NCI-H1092 treated with DMSO at 0.1 percent for 48 hours (cell line): Measurements from ENCODE around the gene CEBPE.

Experiments used
- DNase-seq: peaks from one replicate; lab custom pipeline; 2025; lab: John Stamatoyannopoulos, UW

CEBPE gene

DNA sequence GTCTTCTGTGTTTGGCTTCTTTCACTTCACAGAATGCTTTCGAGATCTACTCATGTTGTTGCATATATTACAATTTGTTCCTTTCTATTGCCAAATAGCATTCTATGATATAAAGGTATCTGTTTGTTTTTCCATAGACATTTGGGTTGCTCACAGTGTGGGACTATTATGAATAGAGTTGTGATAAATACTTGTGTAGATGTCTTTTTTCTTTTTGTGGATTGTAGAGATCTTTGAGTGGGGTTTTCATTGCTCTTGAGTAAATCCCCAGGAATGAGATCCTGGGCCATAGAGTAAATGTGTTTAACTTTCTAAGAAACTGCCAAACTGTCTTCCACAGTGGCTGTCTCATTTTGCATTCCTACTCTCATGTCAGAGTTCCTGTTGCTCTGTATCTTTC is 24.9 kb upstream of the CEBPE start:
- no peak for DNase-seq

DNA sequence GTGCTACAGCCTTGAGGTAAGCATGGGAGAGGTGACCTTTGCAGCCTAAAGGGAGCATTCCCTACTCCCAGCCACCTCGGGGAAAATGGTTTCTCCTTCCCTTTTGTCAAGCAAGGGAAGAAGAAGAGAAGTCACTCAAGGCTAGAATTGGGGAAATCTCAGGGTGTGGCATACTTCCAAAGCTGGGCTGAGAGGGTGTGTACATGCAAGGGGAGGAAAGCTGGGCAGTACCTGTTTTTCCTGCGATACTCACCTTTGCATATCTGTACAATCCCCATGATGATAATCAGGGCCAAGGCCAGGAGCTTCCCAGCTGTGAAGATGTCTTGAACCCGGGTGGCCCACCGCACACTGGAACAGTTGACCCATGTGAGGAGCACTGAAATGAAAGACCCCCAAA is 23.8 kb upstream of the CEBPE start:
- no peak for DNase-seq

DNA sequence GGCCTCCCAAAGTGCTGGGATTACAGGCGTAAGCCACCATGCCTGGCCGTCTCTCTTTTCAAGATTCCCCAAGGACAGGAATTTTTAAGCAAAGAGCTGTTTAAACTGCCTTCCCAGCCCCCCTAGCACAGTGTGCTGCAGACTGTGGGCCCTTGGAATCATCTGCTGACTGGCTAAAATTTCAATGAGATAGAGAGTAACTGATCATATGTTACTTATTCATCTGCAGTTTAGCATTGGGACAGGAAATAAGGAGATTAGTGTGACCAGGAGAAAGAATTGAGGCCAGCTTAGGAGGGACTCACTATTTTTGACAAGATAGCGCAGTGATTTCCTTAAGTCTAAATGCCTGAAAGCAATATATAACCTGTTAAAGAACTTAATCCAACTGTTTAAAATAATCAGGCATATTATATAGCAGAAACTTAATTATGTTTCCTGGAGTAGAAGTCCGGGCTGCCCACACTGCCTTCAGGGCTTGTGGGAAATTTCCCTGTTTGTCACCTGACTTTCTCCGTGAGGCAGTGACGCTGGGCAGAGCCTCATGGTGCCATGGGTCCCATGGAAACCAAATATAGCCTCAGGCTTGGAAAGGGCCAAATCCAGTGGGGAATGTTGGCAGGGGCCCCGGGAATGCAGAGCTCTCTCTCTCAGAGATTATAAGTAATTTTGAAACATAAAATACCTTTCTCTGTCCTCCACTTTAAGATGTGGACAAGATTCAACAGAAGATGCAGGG is 22.8 kb upstream of the CEBPE start:
- no peak for DNase-seq

DNA sequence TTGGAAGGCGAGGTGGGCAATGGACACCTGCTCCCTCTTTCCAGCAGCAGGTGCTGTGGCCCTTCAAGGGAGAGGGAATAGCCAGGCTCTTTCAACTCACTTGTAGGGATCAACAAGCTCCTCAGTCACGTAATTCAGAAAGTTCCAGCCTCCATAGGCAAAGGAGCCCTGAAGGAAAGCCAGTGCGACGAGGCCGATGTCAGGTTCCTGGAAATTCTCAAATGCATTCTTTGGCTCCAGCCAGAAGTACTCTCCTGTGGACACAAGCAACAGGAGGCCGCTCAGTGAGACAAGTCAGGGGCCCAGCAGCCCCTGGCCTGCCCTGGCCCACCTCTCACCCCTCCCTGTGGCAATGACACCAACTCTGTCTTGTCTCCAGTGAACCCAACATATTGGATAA is 21.3 kb upstream of the CEBPE start:
- DNase-seq: no peak

DNA sequence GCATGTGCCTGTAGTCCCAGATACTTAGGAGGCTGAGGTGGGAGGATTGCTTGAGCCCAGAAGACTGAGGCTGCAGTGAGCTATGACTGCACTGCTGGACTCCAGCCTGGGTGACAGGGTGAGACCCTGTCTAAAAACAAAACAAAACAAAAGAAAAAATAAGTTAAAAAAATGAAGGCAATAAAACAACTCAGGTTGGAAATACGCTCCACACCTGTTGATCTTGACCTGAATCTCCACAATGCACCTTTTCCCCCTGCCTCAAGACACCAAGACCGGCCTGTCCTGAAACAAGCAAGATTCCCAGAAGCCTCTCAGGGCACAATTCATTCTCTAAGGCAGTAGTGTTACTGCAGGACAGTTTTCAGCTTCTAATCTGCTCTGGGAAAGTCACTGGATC is 20.8 kb upstream of the CEBPE start:
- DNase-seq: no peak

DNA sequence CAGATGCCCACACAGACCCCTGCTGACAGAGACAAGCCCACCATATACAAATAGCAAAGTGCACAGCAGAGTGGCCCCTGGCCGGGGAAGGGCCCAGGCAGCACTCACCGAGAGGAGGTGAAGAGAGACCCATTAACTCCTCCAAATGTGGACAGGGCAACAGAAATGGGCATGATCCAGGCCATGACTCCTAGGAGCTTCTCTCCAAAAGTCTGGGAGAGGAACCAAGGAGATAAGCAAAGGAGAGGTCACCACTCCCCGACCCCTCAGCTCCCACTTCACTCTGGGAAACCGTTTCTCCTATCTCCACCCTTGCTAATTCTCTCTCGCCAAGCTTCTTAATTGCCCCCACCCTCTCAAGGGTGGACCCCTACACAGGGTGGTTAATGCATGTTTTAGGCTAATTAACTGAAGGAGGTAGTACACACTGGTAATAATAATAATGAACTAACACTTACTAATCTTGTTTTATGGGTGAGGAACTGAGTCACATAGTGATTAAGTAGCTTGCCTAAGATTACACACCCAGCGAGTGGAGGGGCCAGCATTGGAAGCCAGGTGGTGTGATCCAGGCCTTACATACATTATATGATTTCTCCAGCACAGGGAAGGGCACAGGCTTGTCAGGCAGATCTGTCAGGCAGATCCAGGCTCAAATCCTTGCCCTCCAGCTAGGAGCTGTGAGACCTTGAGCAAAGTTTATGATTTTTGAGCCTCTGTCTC is 18.9 kb upstream of the CEBPE start:
- DNase-seq: no peak

DNA sequence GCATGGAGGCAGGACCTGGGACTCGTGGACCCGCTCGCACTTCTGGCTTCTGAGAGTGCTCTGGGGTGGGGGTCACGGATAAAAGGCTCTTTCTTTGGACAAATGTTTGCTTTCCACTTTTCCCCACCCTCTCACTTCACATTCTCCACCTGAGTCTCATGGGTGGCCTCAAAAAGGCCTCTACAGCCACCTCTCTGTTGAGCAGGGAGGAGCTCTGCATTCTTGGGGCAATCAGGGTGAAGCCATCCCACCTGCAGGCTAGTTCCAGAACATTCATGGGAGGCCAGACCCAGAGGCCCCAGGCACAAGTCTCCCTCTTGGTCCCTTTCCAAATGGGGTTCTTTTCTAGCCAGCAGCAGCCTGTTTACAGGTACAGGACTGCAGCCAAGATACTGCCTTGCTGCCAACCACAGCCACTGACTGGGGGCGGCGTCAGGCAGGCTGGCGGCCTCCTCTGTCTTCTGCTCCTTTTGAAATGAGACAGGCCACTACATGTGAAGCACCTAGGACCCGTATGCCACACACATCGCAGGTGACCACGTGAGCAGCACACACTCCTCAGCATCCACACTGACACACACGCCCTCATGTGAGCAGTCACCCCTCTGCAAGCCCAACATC is 18.2 kb upstream of the CEBPE start:
- DNase-seq: peak; percentile 44

DNA sequence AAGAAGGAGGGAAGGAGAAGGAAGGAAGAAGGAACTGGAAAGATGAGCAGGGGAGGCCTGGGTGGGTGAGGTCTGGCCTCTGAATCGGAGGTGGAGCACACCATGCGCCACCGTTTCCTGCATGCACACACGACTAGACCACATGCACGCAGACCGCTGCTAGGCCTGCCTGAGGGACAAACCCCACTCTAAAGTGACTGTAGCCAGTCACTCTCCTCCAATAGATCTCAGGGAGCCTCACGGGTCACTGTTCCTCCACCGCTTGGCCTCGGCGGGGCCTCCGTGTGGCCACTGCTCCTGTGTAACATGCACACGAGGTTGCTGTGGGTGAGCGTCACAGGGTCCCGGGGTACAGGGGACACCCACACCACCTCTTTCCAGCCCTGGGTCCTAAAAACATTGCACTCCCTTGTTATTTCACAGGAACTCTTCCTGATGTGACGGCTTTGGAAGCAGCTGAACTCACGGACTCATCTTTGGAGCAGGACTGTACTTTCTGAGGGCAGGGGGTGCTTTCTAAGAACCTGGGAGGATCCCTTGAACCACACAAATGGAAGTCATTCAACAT is 17.6 kb upstream of the CEBPE start:
- DNase-seq: no peak

DNA sequence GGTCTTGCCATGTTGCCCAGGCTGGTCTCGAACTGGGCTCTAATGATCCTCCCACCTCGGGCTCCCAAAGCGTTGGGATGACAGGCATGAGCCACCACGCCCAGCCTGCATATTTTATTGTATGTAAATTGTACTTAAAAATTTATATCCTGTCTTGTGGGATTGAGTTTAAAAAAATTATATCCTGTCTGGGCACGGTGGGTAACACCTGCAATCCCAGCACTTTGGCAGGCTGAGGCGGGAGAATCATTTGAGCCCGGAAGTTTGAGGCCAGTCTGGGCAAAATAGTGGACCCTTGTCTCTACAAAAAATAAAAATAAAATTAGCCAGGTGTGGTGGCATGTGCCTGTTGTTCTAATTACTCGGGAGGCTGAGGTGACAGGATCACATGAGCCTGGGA is 13.9 kb upstream of the CEBPE start:
- no peak for DNase-seq

- DNase-seq: no peak
Measured at GRCh38 chr14:23131482-23131881, 12.4 kb upstream of the CEBPE start.

DNA sequence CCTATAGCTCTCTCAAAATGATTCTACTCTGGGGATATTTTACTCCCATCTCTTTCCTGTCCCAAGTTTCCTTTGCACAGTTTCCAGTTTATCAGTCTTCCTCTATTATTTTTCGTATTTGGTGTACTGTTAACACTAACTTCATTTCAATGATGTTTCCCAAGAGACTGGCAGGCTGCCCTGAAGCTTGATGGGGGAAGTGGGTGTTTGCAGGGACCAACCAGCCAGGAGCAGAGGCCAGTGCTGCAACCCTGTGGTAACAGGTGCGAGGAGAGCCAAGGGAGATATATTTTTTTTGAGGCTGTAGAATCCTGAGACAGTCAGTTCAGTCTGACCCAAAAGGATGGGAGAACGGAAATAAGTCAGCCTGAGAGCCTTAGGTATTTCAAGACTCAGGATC is 11.8 kb upstream of the CEBPE start:
- no peak for DNase-seq

DNA sequence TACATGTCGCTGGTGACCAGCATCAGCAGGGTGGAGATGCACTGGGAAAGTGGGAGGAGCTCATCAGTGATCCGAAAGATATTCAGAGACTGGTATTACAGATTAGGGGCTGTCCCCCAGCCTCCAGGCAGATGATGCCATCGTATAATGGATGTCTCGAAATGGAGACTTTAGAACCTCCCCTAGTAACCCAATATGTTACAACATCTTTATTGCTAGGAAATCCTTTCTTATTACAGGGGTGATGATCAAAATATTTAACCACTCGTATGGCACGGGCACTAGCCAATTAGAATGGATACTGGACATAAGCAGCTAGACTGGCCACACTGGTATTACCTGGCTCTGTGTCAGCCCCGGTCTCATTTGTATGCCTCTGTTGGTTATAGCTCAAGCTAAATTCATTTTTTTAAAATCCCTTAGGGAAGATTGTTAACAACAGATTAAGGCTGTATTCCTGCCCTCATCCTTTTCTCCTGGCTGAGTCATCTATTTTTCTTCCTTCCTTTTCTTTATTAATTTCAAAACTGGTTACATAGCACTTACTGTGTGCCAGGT is 10.8 kb upstream of the CEBPE start:
- DNase-seq: no peak

GRCh38 chr14:23128969-23129758 is 10.1 kb upstream of the CEBPE start:
- DNase-seq: no peak

DNA sequence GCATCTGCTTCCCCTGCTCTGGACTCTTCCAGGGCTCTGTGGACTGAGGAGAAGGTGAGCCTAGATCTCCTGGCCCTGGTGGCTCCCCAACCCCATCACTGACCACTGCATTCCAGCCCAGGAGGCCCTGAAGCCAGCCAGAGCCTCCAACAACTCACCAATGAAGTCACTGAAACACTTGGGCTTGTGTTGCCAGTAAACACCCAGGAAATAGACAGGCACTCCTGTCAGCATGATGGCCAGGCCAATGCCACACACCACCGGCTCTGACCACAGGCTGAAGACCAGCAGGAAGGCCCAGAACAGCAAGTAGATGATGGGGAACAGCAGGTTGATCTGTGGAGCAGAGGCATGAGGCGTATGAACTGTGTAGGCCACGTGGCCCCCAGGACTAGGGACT is 8.8 kb upstream of the CEBPE start:
- DNase-seq: no peak

GRCh38 chr14:23126548-23127278 is 7.7 kb upstream of the CEBPE start:
- DNase-seq: no peak

DNA sequence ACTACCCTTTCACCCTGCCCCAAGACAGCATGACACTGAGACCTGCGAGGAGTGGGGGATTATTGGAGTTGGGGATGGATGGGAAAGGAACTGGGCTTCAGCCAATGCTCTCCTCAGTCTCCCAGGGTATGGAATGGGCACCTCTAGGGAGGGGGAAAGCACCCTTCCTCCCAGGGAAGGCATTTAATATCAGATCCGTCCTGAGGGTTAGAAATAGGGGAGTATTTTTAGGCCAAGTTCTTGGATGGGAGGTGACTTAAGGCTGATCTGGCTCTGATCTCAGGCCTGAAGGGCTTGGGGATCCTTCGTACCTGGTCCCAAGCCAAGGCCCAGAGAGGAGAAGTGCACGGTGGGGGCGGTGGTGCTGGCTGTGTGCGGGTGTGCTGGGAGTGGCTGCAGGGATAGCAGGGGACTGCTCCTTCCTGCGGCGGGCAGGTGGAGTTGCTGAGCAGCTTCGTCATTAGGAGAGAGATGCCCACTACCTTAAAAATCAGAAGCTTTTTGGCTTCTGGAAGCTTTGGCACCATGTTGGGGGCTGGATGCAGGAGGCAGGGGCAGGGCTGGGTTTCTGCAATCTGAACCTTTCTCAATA is 7.0 kb upstream of the CEBPE start:
- no peak for DNase-seq

DNA sequence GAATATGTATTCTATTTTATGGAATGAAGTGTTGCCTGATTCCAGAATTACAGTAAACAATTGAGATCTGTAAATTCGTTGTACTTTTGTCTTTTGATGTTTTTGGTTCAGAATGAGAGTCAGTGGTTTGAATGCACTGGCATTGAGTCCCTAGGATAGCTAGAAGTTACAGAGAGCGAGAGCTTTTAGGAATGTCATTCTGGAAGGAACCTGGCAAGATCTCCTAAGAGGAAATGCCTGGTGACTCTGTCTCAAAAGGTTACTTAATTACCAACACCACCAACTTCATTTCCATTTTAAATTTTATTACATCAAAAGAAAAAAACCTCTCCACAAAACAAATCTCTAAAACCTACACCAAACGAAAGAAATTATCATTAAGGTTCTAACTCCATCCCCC is 6.0 kb upstream of the CEBPE start:
- DNase-seq: no peak

GRCh38 chr14:23124337-23124954 is 5.4 kb upstream of the CEBPE start:
- DNase-seq: no peak

DNA sequence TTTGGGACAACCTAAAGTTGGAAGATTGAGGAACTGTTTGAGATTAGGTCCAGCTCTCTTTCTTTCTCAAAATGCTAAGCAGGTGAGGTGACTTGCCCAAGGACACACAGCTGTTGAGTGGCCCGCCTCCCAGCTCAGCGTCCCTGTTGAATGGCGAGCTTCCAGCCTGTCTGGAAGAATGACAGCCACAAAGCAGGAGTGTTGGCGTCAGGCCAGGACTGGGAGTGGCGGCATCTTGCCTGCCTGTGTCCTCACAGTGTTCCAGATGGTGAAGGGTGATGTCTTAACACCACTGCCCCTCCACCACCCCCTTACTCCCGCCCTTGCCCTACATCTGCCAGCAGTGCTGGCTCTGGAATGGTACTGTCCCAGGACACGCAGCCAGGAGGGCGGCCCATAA is 4.4 kb upstream of the CEBPE start:
- no peak for DNase-seq

DNA sequence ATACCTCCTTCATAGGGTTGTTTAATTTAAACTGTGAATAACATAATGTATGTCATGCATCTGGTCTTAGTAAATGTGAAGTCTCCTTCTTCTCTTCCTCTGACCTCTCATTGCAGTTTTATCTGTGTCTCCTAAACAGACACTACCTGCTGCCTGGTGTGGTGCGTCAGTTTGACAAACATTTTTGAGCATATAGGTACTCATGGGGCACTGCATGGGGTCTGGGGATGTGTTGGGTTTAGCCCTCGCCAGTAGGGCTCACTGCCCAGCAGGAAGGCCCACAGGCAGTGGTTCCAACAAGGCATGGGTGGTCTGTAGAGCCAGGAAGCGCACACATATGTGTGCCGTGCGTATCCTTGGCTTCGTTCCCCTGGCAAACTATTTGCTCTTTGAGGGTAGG is 3.0 kb upstream of the CEBPE start:
- DNase-seq: no peak
